Retina (tissue), 1 donor: ENCODE measurements around the gene EIF3D.

Experiments
- DNase-seq: peaks from one replicate; pipeline ENCODE4 v3.0.0-alpha.2; 2016

The EIF3D gene

GRCh38 chr22:36505998-36506635 is 22.8 kb downstream of the EIF3D start:
- no peak for DNase-seq

- no peak for DNase-seq
Observed at GRCh38 chr22:36497910-36498665, 30.9 kb downstream of the EIF3D start.

- no peak for DNase-seq
Observed at GRCh38 chr22:36493690-36494110, 35.3 kb downstream of the EIF3D start.

GRCh38 chr22:36492109-36492508 is 36.9 kb downstream of the EIF3D start:
- DNase-seq = no peak

- no peak for DNase-seq
Observed at GRCh38 chr22:36491155-36491554, 37.8 kb downstream of the EIF3D start.

- DNase-seq = no peak
Observed at GRCh38 chr22:36486619-36487384, 42.2 kb downstream of the EIF3D start.

- peak; percentile 98 for DNase-seq
Observed at GRCh38 chr22:36481393-36482168, 47.4 kb downstream of the EIF3D start, which contains the start of gene TXN2. Gene TXN2 (minus strand): TSS chr22:36481640. CDS start chr22:36480837, 803 bp downstream.

GRCh38 chr22:36480941-36481392 is 48.0 kb downstream of the EIF3D start:
- no peak for DNase-seq

- DNase-seq = no peak
Observed at GRCh38 chr22:36478966-36479365, 50.0 kb downstream of the EIF3D start.

GRCh38 chr22:36475341-36475740 is 53.6 kb downstream of the EIF3D start:
- DNase-seq = no peak

- no peak for DNase-seq
Observed at GRCh38 chr22:36472689-36473088, 56.3 kb downstream of the EIF3D start.

- no peak for DNase-seq
Observed at GRCh38 chr22:36471341-36471821, 57.6 kb downstream of the EIF3D start.

- DNase-seq = no peak
Observed at GRCh38 chr22:36470994-36471331, 58.0 kb downstream of the EIF3D start.

GRCh38 chr22:36470162-36470993 is 58.6 kb downstream of the EIF3D start:
- DNase-seq = peak; percentile 76

- DNase-seq = no peak
Observed at GRCh38 chr22:36469094-36469710, 59.8 kb downstream of the EIF3D start.

- no peak for DNase-seq
Observed at GRCh38 chr22:36467946-36468345, 61.0 kb downstream of the EIF3D start.

GRCh38 chr22:36467042-36467810 is 61.7 kb downstream of the EIF3D start:
- no peak for DNase-seq

- no peak for DNase-seq
Observed at GRCh38 chr22:36466258-36466657, 62.7 kb downstream of the EIF3D start.

GRCh38 chr22:36465232-36466021 is 63.5 kb downstream of the EIF3D start:
- DNase-seq = no peak
